Measurements from ENCODE around the gene LRTM1.

Gene LRTM1

GRCh38 chr3:54928046-54928770 is at the start of gene LRTM1:
TSS of gene LRTM1 (minus strand) at chr3:54928059. CDS start at chr3:54927911, 148 bp downstream.
- DNase-seq = no peak

DNA sequence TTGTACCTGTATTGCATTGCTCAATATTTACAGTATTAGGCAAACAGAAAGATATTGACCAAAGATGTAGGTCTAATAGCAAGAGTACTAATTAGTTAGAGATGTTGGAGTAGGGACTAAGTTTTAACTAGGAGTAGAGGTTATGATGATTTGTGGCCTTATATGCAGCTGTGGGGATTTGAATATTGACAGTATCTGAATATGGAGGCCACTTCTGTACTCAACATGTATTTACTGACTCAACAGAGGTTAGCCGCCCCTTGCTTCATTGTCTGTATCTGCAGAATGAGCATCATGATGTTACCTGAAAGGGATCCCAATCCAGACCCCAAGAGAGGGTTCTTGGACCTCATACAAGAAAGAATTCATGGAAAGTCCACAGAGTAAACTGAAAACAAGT is 49.6 kb upstream of the LRTM1 start:
- DNase-seq = no peak

GRCh38 chr3:54970895-54971294 is 43.0 kb upstream of the LRTM1 start:
- DNase-seq = no peak

- DNase-seq = no peak
Observed at GRCh38 chr3:54969652-54970051, 41.8 kb upstream of the LRTM1 start.

DNA sequence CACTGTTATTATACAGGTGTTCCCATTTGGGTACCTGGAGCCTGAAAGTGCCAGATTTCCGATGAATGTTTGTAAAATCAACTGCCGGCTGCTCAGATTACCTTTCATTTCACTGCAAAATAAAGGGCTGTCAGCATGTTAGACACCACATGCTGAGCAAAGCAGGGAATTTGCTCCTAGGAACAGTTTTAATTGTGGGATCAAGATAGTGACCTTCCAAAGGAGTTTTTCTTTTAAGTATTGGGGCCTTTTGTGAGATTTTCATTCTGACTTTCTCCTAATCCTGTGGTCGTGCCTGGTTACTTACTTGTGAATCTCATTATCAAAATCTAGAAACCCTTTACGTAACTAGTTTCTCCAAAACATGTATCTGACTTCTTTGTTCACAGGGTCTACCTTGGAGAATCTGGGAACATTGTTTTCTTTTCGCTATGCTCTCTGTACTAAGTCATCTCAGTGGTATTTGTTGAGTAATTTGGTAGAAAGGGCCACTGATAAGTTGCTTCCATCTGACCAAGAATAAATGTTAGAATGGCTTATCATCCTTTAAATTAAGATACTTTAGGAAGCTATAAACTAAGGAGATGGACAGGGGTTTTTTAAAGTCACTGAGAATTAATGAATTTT is 40.8 kb upstream of the LRTM1 start:
- DNase-seq = no peak

DNA sequence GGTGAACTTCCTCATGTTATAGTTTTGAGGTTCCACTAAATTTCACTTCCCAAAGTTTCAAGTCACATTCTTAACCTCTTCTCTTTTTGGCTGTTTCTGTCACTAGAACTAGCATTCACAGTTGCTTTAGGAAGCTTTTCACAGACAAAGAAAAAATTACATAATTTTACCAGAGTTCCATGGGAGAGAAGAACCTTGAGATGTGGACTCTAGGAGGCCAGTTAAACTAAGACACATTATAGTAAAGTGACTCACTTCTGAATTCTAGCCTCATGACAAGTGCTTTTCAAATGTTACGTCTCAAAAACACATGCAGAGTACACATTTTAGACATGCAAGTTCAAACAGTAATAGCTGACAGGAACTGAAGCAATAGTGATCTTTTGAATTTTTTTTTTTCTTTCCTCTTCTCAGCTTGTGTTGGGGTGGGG is 39.9 kb upstream of the LRTM1 start:
- DNase-seq = no peak

- no peak for DNase-seq
Observed at GRCh38 chr3:54966979-54967378, 39.1 kb upstream of the LRTM1 start.

- DNase-seq = no peak
Observed at GRCh38 chr3:54965746-54966145, 37.9 kb upstream of the LRTM1 start.

GRCh38 chr3:54964081-54964480 is 36.2 kb upstream of the LRTM1 start:
- no peak for DNase-seq

DNA sequence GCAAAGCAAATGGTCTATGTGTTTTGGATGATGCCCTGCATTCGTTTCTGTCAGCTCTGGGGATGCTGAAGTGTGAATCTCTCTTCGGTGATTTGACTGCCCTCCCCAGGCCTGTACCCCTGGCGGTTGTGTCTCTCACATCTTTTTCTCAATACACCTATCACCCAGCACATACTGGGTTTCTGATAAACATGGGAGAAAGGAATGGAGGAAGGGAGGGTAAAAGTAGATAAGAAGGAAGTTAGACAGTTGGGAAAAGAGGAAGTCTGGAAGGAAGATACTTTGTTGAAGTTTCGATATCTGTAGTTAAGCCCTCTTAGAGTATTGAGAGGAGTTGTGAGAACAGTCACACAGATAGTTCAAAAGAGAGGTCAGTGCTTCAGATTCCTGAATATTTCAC is 35.8 kb upstream of the LRTM1 start:
- no peak for DNase-seq

- DNase-seq = no peak
Observed at GRCh38 chr3:54962200-54962599, 34.3 kb upstream of the LRTM1 start.

GRCh38 chr3:54960701-54961100 is 32.8 kb upstream of the LRTM1 start:
- DNase-seq = no peak

DNA sequence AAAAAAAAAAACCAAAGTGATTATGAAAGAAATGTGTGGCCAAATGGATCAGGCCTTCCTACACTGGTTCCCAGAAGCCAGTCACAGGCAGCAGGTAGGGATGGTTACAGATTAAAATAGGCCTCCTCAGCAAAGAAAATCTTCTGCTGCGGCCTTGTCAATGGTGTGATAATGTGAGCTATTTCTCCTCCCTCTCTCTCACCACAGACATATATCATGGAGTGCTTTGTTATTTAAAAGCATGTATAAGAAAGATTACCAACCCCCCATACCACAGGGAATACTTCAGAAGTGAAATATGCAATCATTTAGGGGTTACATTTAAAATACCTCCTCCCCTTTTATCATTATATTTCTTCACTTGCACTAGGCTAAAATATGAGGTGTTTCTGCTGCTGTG is 32.2 kb upstream of the LRTM1 start:
- DNase-seq = no peak

DNA sequence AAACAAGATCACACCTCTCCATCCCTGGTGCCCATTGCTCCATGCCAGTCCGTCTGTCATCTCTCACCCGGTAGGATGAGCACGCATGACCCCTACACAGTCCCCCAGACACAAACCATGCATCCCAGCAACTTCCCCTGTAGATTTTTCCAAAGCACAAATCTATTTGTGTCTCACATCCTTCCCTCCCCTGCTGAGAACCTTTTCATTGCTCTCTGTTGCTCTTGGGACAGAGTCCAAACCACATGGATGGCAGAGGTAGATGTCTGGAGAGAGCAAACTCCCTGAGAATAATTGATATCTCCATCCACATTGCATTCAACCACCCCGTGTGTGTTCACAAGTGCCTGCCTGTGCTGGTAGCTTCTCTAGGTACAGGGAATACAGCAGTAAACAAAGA is 29.9 kb upstream of the LRTM1 start:
- no peak for DNase-seq

GRCh38 chr3:54955941-54956340 is 28.1 kb upstream of the LRTM1 start:
- DNase-seq = no peak

DNA sequence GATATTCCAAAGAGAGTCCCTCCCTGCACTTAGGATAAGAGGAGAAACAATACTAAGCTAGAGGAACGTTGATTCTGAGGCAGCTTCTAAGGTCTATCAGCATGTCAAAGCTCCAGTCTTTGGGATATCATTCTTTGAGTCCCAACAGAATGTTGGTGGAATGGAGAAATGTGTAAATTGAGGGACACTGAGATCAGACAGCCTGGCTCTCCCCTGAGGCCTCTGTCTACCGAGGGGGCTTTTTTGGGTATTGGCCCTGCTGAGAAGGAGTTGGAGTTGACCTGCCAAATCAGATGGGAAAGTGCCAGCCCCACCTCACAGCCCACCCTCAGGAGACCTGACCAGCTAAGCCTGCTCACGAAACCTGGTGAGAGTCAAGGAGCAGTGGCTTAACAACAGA is 27.6 kb upstream of the LRTM1 start:
- no peak for DNase-seq

GRCh38 chr3:54954521-54954920 is 26.7 kb upstream of the LRTM1 start:
- no peak for DNase-seq

DNA sequence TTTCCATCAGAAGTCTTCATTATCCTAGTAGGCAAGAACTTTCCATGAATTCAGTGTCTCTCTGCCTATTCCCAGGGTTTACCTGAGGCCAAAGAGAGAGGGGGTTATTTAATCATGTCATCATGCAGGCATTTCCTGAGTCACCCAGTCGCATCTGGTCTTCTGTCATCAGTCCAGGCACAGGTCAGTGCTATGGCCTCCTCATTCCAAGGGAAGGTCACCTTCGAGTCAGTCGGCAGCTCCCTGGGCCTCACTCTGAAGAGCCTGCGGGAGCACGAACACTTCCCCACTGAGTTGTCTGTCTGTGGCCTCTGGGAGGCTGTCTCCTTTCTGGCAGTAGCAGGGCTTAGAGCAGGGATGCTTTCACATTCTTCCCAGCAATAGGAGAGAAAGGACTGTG is 26.2 kb upstream of the LRTM1 start:
- no peak for DNase-seq

DNA sequence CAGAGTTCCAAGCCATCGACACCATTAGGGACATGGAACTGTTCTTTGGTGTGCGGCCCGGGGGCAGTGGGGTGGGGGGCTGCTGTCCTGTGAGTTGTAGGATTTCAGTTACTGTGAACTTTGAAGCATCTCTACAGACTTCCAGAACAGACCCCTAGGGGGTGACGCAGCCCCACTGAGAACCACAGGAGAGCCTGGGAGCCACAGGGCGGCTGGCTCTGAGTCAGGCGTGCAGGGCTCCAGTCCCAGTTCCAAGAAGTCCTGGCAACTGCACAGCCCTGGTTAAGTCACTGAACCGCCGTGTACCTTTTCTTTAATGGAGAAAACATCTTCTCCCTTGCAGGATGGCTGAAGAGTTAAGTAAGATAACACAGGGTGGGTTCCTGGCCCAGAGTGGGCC is 23.5 kb upstream of the LRTM1 start:
- DNase-seq = no peak

- no peak for DNase-seq
Observed at GRCh38 chr3:54950391-54951003, 22.6 kb upstream of the LRTM1 start.

DNA sequence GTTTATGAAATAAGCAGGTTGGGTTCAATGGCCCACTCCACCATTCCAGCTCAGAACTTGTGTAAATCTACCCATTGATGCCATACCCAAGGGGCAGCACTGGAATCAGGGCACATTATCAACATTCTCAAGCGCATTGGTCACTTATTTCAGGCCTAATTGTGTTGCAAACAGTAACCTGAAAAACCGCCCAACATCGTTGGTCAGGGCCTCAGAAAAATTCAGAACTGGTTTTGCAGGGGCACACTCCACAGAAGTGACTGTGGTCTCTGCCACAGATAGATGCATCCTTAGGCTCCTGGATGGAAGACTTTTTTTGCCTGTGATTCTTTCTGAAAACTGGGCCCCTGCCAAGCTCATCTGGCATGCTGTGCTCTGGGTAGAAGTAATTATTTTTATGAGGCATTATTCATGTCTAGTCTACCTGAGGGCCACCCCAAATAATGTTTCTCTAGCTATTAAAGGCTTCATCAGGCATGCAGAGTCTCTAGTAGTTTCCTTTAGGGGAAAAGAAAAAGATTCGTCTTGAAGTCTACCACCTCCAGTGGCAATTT is 21.7 kb upstream of the LRTM1 start:
- no peak for DNase-seq

DNA sequence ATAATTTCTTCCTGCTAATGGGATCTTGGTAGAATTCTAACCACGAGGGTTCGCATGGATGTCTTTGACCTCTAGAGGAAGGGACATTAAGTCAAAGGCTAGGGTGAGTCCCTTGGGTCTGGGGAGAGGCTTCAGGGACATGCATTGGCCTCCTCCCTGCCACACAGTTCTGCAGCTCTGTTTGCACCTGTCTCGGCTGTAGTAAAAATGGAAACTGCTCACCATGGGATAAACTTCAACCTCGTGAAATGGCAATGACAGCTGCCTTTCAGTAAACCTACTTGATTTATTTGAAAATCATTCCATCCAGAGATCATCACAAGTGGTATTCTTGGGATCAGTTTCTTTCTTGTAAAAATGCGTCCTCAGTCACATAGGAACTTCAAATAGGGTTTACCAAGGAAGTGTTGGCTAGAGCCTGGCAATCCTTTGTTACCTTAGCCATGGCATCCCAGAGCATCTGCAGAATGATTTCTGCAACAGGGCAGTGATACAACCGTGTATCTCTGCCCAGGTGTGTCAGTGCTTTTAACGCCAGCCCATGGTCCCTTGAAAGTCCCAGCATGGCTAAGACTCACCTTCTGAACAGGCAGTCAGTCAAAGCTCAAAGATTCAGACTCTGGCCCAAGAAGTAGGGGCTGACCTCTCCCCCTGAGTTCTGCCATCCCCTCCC is 14.0 kb upstream of the LRTM1 start:
- no peak for DNase-seq

DNA sequence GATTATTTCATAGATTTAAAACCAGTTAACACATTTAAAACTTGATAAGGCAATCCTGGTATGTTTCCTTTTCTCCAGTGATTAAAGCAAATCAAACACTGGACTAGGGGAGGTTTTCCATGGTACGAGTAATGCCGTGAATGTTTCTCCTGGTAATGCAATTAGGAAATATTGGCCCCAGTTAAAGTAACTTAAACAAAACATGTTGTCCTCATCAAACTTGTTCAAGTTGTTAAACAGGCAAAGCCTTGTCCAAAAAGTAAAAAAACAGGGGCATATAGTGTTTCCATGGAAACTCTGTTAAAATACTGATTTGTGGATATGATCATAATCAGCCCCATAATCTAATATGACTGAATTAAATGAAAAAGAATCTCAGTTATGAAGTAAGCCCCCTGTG is 13.1 kb upstream of the LRTM1 start:
- DNase-seq = no peak

Data from stimulated activated CD4-positive, alpha-beta T cell treated with anti-CD3 and anti-CD28 coated beads, Interleukin-1b, Interleukin-23, amount 100 ng/mL, for 48 hours (primary cell).